Loucy (cell line): Measurements from ENCODE around the gene TRHDE.

Experiments used
- H2AFZ ChIP-seq: fragments of 200-600 bp; sonication (generic); 2 replicates; pipeline ENCODE4 v1.6.0; 2016; ENCODE audit warnings: antibody characterized with exemption, mild to moderate bottlenecking, low read length, moderate library complexity
- H3F3A ChIP-seq: fragments of 200-600 bp; 2 replicates; pipeline ENCODE4 v1.6.0; 2016; ENCODE audit warnings: antibody characterized with exemption, low read depth, mild to moderate bottlenecking
- H3K27me3 ChIP-seq: fragments of 200-600 bp; sonication (generic); 2 replicates; pipeline ENCODE4 v1.6.1; 2014; ENCODE audit warnings: low read length, mild to moderate bottlenecking; ENCODE audit not compliant: insufficient read depth, poor library complexity, severe bottlenecking
- H3K36me3 ChIP-seq: fragments of 200-600 bp; sonication (generic); 2 replicates; pipeline ENCODE4 v1.6.1; 2016; ENCODE audit warnings: low read length; ENCODE audit not compliant: insufficient read depth
- H3K4me1 ChIP-seq: fragments of 200-600 bp; sonication (generic); 2 replicates; pipeline ENCODE4 v1.5.1; 2014; ENCODE audit warnings: low read length, mild to moderate bottlenecking; ENCODE audit not compliant: insufficient read depth, poor library complexity, severe bottlenecking
- H3K4me2 ChIP-seq: fragments of 200-600 bp; sonication (generic); 2 replicates; pipeline ENCODE4 v1.6.0; 2014; ENCODE audit warnings: antibody characterized with exemption, low read length, low read depth, mild to moderate bottlenecking; ENCODE audit not compliant: poor library complexity, severe bottlenecking
- H3K4me3 ChIP-seq: fragments of 200-600 bp; sonication (generic); 2 replicates; pipeline ENCODE4 v1.5.1; 2014; ENCODE audit warnings: low read length, mild to moderate bottlenecking, mixed read lengths; ENCODE audit not compliant: poor library complexity, severe bottlenecking
- H3K79me2 ChIP-seq: fragments of 200-600 bp; sonication (generic); 2 replicates; pipeline ENCODE4 v1.6.1; 2014; ENCODE audit warnings: low read length; ENCODE audit not compliant: insufficient read depth
- H3K9ac ChIP-seq: fragments of 200-600 bp; sonication (generic); 2 replicates; pipeline ENCODE4 v1.6.0; 2014; ENCODE audit warnings: mild to moderate bottlenecking, low read depth, low read length, moderate library complexity; ENCODE audit not compliant: poor library complexity, severe bottlenecking
- H3K9me2 ChIP-seq: fragments of 200-600 bp; sonication (generic); replicated peaks from 2 replicates; pipeline ENCODE4 v1.6.1; 2016; ENCODE audit warnings: low read depth, low read length, mixed read lengths
- H3K9me3 ChIP-seq: fragments of 200-600 bp; sonication (generic); 2 replicates; pipeline ENCODE4 v1.6.1; 2014; ENCODE audit warnings: mild to moderate bottlenecking, antibody characterized with exemption, low read length, low read depth; ENCODE audit not compliant: insufficient read depth
- H4K20me1 ChIP-seq: fragments of 200-600 bp; sonication (generic); 2 replicates; pipeline ENCODE4 v1.6.0; 2014; ENCODE audit warnings: antibody characterized with exemption, low read length, mild to moderate bottlenecking; ENCODE audit not compliant: insufficient read depth, poor library complexity, severe bottlenecking
- CTCF ChIP-seq: fragments of 200-600 bp; sonication (generic); conservative IDR thresholded peaks from 2 replicates; pipeline ENCODE4 v1.5.1; 2014; ENCODE audit warnings: mild to moderate bottlenecking, antibody characterized with exemption, low read length
- EZH2phosphoT487 ChIP-seq: fragments of 200-600 bp; IDR thresholded peaks from 2 replicates; pipeline ENCODE4 v1.6.1; 2018; ENCODE audit warnings: antibody characterized with exemption, mild to moderate bottlenecking, moderate library complexity, borderline replicate concordance

TRHDE gene

GRCh38 chr12:72307229-72307628 lies 35.1 kb downstream of the TRHDE start:
- H3K9ac ChIP-seq, result no peak overlapping the region
- no peaks in the 10 kb centered on the region for H3K9me3 ChIP-seq
- TF ChIP-seq EZH2phosphoT487, result no peak
- no peak for TF ChIP-seq CTCF
- no peaks in the 10 kb centered on the region for H3K27me3 ChIP-seq
- no peak overlapping the region for H3K4me2 ChIP-seq
- no peaks in the 10 kb centered on the region for H3K36me3 ChIP-seq
- no peaks in the 10 kb centered on the region for H3F3A ChIP-seq
- H4K20me1 ChIP-seq, result no peaks in the 10 kb centered on the region
- no peak overlapping the region for H3K4me3 ChIP-seq
- no peaks in the 10 kb centered on the region for H3K4me1 ChIP-seq
- H2AFZ ChIP-seq, result no peak overlapping the region
- no peaks in the 10 kb centered on the region for H3K9me2 ChIP-seq
- H3K79me2 ChIP-seq, result no peaks in the 10 kb centered on the region

- H3F3A ChIP-seq, result no peaks in the 10 kb centered on the region
- TF ChIP-seq EZH2phosphoT487 (no peak), CTCF (no peak)
- no peak overlapping the region for H2AFZ ChIP-seq
- H3K4me1 ChIP-seq, result no peaks in the 10 kb centered on the region
- H3K4me2 ChIP-seq, result no peak overlapping the region
- H3K9me3 ChIP-seq, result no peaks in the 10 kb centered on the region
- H3K27me3 ChIP-seq, result no peaks in the 10 kb centered on the region
- no peak overlapping the region for H3K9ac ChIP-seq
- no peaks in the 10 kb centered on the region for H4K20me1 ChIP-seq
- H3K4me3 ChIP-seq, result no peak overlapping the region
- H3K9me2 ChIP-seq, result no peaks in the 10 kb centered on the region
- no peaks in the 10 kb centered on the region for H3K36me3 ChIP-seq
- no peaks in the 10 kb centered on the region for H3K79me2 ChIP-seq
These were observed 39.8 kb downstream of the TRHDE start for GRCh38 chr12:72311946-72312345.

GRCh38 chr12:72313806-72314205 lies 41.6 kb downstream of the TRHDE start:
- no peak for TF ChIP-seq CTCF
- TF ChIP-seq EZH2phosphoT487, result no peak
- Histone ChIP-seq H3K9me3 (no peaks in the 10 kb centered on the region), H4K20me1 (no peaks in the 10 kb centered on the region), H3K4me2 (no peak overlapping the region), H3K4me3 (no peak overlapping the region), H3K4me1 (no peaks in the 10 kb centered on the region), H2AFZ (no peak overlapping the region), H3K36me3 (no peaks in the 10 kb centered on the region), H3K27me3 (no peaks in the 10 kb centered on the region), H3F3A (no peaks in the 10 kb centered on the region), H3K79me2 (no peaks in the 10 kb centered on the region), H3K9me2 (no peaks in the 10 kb centered on the region), H3K9ac (no peak overlapping the region)
